Endothelial cell of umbilical vein (primary cell): ENCODE results near the gene RTL10. TPM values are rescaled to one million over a fixed set of nuclear protein-coding genes. Genes with fewer than 3 reads are reported as not detected.

Source experiments
- BruUV-seq: library from RNA; stranded (reverse); fragments of 400-500 nt; replicated peaks from 2 replicates; lab custom pipeline; 2021; lab: Mats Ljungman, UMichigan
- CTCF ChIA-PET: fragments of 300-600, 350-600 bp; sonication (Branson Sonifier 250); formaldehyde crosslinking; loops from one replicate; lab custom pipeline; 2021; ENCODE audit warnings: antibody characterized with exemption, inconsistent platforms; lab: Charles Lee
- POLR2A ChIA-PET: fragments of 300-600, 350-600 bp; sonication (Branson Sonifier 250); formaldehyde crosslinking; loops from one replicate; lab custom pipeline; 2021; ENCODE audit warnings: antibody characterized with exemption, inconsistent platforms; lab: Charles Lee
- DNase-seq: peaks from one replicate; pipeline ENCODE4 v3.0.0-alpha.2; 2011; ENCODE audit warnings: low read depth, low spot score
- FAIRE-seq: peaks from 2 replicates; lab custom pipeline; 2011; peaks lifted over from hg19 to GRCh38; lab: Jason Lieb, UNC
- H2AFZ ChIP-seq: 2 replicates; pipeline ENCODE4 v1.6.0; 2012; ENCODE audit warnings: low read depth, low read length, control low read depth, inconsistent platforms
- H3K27ac ChIP-seq: 2 replicates; pipeline ENCODE4 v1.5.1; 2011; ENCODE audit warnings: low read depth, mild to moderate bottlenecking, control low read depth, low read length, moderate library complexity; ENCODE audit not compliant: insufficient read depth
- H3K27me3 ChIP-seq, 2 experiments: 2 replicates each; pipeline versions ENCODE4 v1.6.0 to v1.6.1; 2011; ENCODE audit warnings: low read length in 2 of 2, mixed read lengths in 1 of 2; ENCODE audit not compliant: control insufficient read depth in 2 of 2, insufficient read depth in 2 of 2
- H3K36me3 ChIP-seq, 2 experiments: 2 replicates in 1 of 2; 3 replicates in 1 of 2; pipeline ENCODE4 v1.5.1; 2011; ENCODE audit warnings: low read length in 2 of 2, mild to moderate bottlenecking in 1 of 2, moderate library complexity in 1 of 2; ENCODE audit not compliant: control insufficient read depth in 2 of 2, insufficient read depth in 2 of 2; ENCODE audit errors: extremely low read depth in 1 of 2
- H3K4me1 ChIP-seq: 3 replicates; pipeline ENCODE4 v1.5.1; 2011; ENCODE audit warnings: mild to moderate bottlenecking, low read length; ENCODE audit not compliant: control insufficient read depth, insufficient read depth; ENCODE audit errors: extremely low read depth
- H3K4me2 ChIP-seq: 2 replicates; pipeline ENCODE4 v1.6.1; 2011; ENCODE audit warnings: low read length, control low read depth, mixed read lengths; ENCODE audit not compliant: insufficient read depth
- H3K4me3 ChIP-seq, 3 experiments: fragments of 200-600 bp in 1 of 3; sonication (generic), shearing (Covaris generic) in 1 of 3; replicated peaks in 1 of 3; 2 replicates each; pipeline ENCODE4 v1.5.1; 2011 to 2016; ENCODE audit warnings: control low read depth in 3 of 3, low read length in 3 of 3, mild to moderate bottlenecking in 2 of 3, inconsistent platforms in 1 of 3, low read depth in 1 of 3, moderate library complexity in 1 of 3; ENCODE audit not compliant: insufficient read depth in 1 of 3
- H3K79me2 ChIP-seq: 2 replicates; pipeline ENCODE4 v1.6.0; 2012; ENCODE audit warnings: low read length, inconsistent platforms; ENCODE audit not compliant: control insufficient read depth, insufficient read depth
- H3K9ac ChIP-seq: replicated peaks from 2 replicates; pipeline ENCODE3; 2011; ENCODE audit warnings: low read length, control low read depth; ENCODE audit not compliant: insufficient read depth; ENCODE audit errors: extremely low read depth
- H3K9me1 ChIP-seq: replicated peaks from 3 replicates; pipeline ENCODE4 v1.6.0; 2011; ENCODE audit warnings: mild to moderate bottlenecking, low read length; ENCODE audit not compliant: control insufficient read depth, insufficient read depth; ENCODE audit errors: extremely low read depth
- H3K9me3 ChIP-seq: replicated peaks from 2 replicates; pipeline ENCODE4 v1.5.1; 2012; ENCODE audit warnings: low read length, inconsistent platforms; ENCODE audit not compliant: control insufficient read depth, insufficient read depth
- H4K20me1 ChIP-seq: replicated peaks from 2 replicates; pipeline ENCODE3; 2011; ENCODE audit warnings: mild to moderate bottlenecking, low read length; ENCODE audit not compliant: control insufficient read depth, insufficient read depth; ENCODE audit errors: extremely low read depth
- EZH2 ChIP-seq: IDR thresholded peaks from 2 replicates; pipeline ENCODE4 v1.6.1; 2012; ENCODE audit warnings: borderline replicate concordance, low read depth, mild to moderate bottlenecking, moderate library complexity, low read length, inconsistent platforms; ENCODE audit not compliant: severe bottlenecking
- FOS ChIP-seq: IDR thresholded peaks from 2 replicates; pipeline ENCODE4 v1.6.1; 2011; ENCODE audit warnings: mild to moderate bottlenecking, low read length, moderate library complexity, borderline replicate concordance; ENCODE audit not compliant: insufficient read depth
- GATA2 ChIP-seq: IDR thresholded peaks from 2 replicates; pipeline ENCODE4 v1.7.0; 2011; ENCODE audit warnings: low read depth, mild to moderate bottlenecking, moderate library complexity, mixed read lengths, low read length; ENCODE audit not compliant: insufficient read length, insufficient read depth
- JUN ChIP-seq: IDR thresholded peaks from 2 replicates; pipeline ENCODE4 v1.6.1; 2011; ENCODE audit warnings: borderline replicate concordance, low read depth; ENCODE audit not compliant: insufficient read length, insufficient read depth
- MAX ChIP-seq: IDR thresholded peaks from 2 replicates; pipeline ENCODE4 v1.6.1; 2011; ENCODE audit not compliant: insufficient read depth, insufficient read length
- MYC ChIP-seq: IDR thresholded peaks from one replicate; pipeline ENCODE4 v1.6.1; 2011; ENCODE audit warnings: mild to moderate bottlenecking, low read depth, low read length
- POLR2A ChIP-seq: IDR thresholded peaks from 2 replicates; pipeline ENCODE4 v1.6.1; 2012; ENCODE audit warnings: low read depth, mild to moderate bottlenecking, control low read depth, low read length
- POLR2AphosphoS5 ChIP-seq: IDR thresholded peaks from 2 replicates; pipeline ENCODE4 v1.6.1; 2012; ENCODE audit warnings: low read depth, mild to moderate bottlenecking, control low read depth, low read length, moderate library complexity; ENCODE audit not compliant: insufficient read depth
- dilution Hi-C: fragments of 300-500 bp; cut with MboI; formaldehyde crosslinking; loops from one replicate; pipeline ENCODE4 v1.15.0; 2019; ENCODE audit warnings: low sequenced_read_pairs; ENCODE audit not compliant: extremely low pct_ligation_motif_present
- intact Hi-C: fragments of 100-400 bp; cut with micrococcal nuclease; formaldehyde crosslinking; loops from one replicate; pipeline ENCODE4 v1.10.0; 2022
- polyA plus RNA-seq, 4 experiments: library from polyadenylated mRNA; depleted of rRNA in 3 of 4; stranded (reverse) in 3 of 4; unstranded in 1 of 4; fragments of >200 nt; gene quantifications; 2 replicates each; pipeline versions ENCODE4 v1.2.1 to v1.2.3, GENCODE V29; 2011 to 2012; ENCODE audit warnings: missing spikeins in 1 of 4
- total RNA-seq: library from RNA; stranded (reverse); gene quantifications from 2 replicates; pipeline ENCODE4 v1.2.3, GENCODE V29; 2021
- TF ChIP-seq, protein P1 (sequence below), 2 donors: IDR thresholded peaks; 1 replicate in 1 of 2; 2 replicates in 1 of 2; pipeline ENCODE4 v1.5.1; 2011; ENCODE audit warnings: low read length in 2 of 2, mild to moderate bottlenecking in 2 of 2, moderate library complexity in 2 of 2, control low read depth in 1 of 2, inconsistent platforms in 1 of 2, low read depth in 1 of 2; ENCODE audit not compliant: insufficient read depth in 1 of 2; ENCODE audit errors: extremely low read depth in 1 of 2

The RTL10 gene
- total and polyA plus RNA-seq, 2 donors (not counting 3 experiments of a cell fraction or from before 2014, with no cell fraction given) = 31.9 to 40.8 TPM

GRCh38 chr22:19886605-19887255 lies 32.1 kb upstream of the RTL10 start:
- Histone ChIP-seq H3K4me1 (peaks cover 66% of the 10 kb centered on the region), H3K9me1 (no peaks in the 10 kb centered on the region), H3K79me2 (peaks cover 3% of the 10 kb centered on the region), H3K9me3 (no peaks in the 10 kb centered on the region), H3K4me2 (no peak overlapping the region), H3K27ac (peak overlapping the region; percentile 87), H3K36me3 (no peaks in the 10 kb centered on the region), H3K9ac (peak overlapping the region; percentile 51), H2AFZ (no peak overlapping the region), H4K20me1 (no peaks in the 10 kb centered on the region), H3K4me3 (no peak overlapping the region), H3K27me3 (no peaks in the 10 kb centered on the region)
- POLR2A ChIA-PET = interaction anchor here (1.2 to 1.7 kb wide), 2 partner anchors 9 to 12 kb away, joined by 3 to 5 read pairs; no protein-coding TSS in a partner anchor
- peak; percentile 96 for FAIRE-seq
- intact Hi-C loops (no loop called here), dilution Hi-C loops (no loop called here)
- peak; percentile 78 for DNase-seq
- CTCF ChIA-PET = interaction anchor here (0.8 to 2.7 kb wide), 5 partner anchors 10 to 163 kb away, joined by 3 to 16 read pairs (median 4); no protein-coding TSS in a partner anchor
- BruUV-seq = TSS peak; percentile 82
- TF ChIP-seq MYC = no peak
- TF ChIP-seq MAX = peak; percentile 88
- no peak for TF ChIP-seq FOS
- TF ChIP-seq, protein P1, sequence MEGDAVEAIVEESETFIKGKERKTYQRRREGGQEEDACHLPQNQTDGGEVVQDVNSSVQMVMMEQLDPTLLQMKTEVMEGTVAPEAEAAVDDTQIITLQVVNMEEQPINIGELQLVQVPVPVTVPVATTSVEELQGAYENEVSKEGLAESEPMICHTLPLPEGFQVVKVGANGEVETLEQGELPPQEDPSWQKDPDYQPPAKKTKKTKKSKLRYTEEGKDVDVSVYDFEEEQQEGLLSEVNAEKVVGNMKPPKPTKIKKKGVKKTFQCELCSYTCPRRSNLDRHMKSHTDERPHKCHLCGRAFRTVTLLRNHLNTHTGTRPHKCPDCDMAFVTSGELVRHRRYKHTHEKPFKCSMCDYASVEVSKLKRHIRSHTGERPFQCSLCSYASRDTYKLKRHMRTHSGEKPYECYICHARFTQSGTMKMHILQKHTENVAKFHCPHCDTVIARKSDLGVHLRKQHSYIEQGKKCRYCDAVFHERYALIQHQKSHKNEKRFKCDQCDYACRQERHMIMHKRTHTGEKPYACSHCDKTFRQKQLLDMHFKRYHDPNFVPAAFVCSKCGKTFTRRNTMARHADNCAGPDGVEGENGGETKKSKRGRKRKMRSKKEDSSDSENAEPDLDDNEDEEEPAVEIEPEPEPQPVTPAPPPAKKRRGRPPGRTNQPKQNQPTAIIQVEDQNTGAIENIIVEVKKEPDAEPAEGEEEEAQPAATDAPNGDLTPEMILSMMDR (IDR thresholded peaks at IDR 0.05; ENCODE audit: extremely low read depth in 1 of 2, insufficient read depth in 1 of 2, low read depth in 1 of 2, low read length in 2 of 2) = no peak
- no peak for TF ChIP-seq EZH2
- TF ChIP-seq JUN = peak; percentile 79
- TF ChIP-seq POLR2A = no peak
- TF ChIP-seq POLR2AphosphoS5 = peak; percentile 67
- no peak for TF ChIP-seq GATA2
